ENCODE results near the gene ZBED5.
"Not testable (repeated sequence)": the region's sequence is repeated elsewhere in the genome, so short reads cannot be mapped to it uniquely, and the experiment has no call there.

The ZBED5 gene

GRCh38 chr11:10838083-10838482, 19.8 kb downstream of the ZBED5 start:
- no peak for DNase-seq (ENCODE audit: low read depth)

- DNase-seq (ENCODE audit: low read depth), result not testable (repeated sequence)
Observed at GRCh38 chr11:10836884-10837283, 21.0 kb downstream of the ZBED5 start.

- no peak for DNase-seq (ENCODE audit: low read depth)
Observed at GRCh38 chr11:10829139-10829538, 28.7 kb downstream of the ZBED5 start.

GRCh38 chr11:10828402-10828801, 29.5 kb downstream of the ZBED5 start:
- DNase-seq (ENCODE audit: low read depth), result no peak

GRCh38 chr11:10824888-10825287, 33.0 kb downstream of the ZBED5 start:
- DNase-seq (ENCODE audit: low read depth), result no peak

GRCh38 chr11:10823152-10823579, 34.7 kb downstream of the ZBED5 start:
- DNase-seq (ENCODE audit: low read depth), result no peak

GRCh38 chr11:10822491-10822890, 35.4 kb downstream of the ZBED5 start:
- DNase-seq (ENCODE audit: low read depth), result not testable (repeated sequence)

- DNase-seq (ENCODE audit: low read depth), result no peak
Observed at GRCh38 chr11:10818594-10818993, 39.3 kb downstream of the ZBED5 start.

GRCh38 chr11:10813945-10814344, 43.9 kb downstream of the ZBED5 start:
- no peak for DNase-seq (ENCODE audit: low read depth)

GRCh38 chr11:10809373-10810160, 48.3 kb downstream of the ZBED5 start:
- peak; percentile 27 for DNase-seq (ENCODE audit: low read depth)

GRCh38 chr11:10808553-10809372, 49.1 kb downstream of the ZBED5 start, which contains the start of gene EIF4G2:
TSS of gene EIF4G2 (minus strand) at chr11:10808926.
- DNase-seq (ENCODE audit: low read depth), result peak; percentile 96

GRCh38 chr11:10808235-10808552, 49.7 kb downstream of the ZBED5 start:
- DNase-seq (ENCODE audit: low read depth), result peak; percentile 17

- DNase-seq (ENCODE audit: low read depth), result no peak
Observed at GRCh38 chr11:10807493-10808234, 50.2 kb downstream of the ZBED5 start.

GRCh38 chr11:10806206-10806605, 51.6 kb downstream of the ZBED5 start:
- no peak for DNase-seq (ENCODE audit: low read depth)

- DNase-seq (ENCODE audit: low read depth), result no peak
Observed at GRCh38 chr11:10805741-10806140, 52.1 kb downstream of the ZBED5 start.

GRCh38 chr11:10803676-10804075, 54.2 kb downstream of the ZBED5 start:
- no peak for DNase-seq (ENCODE audit: low read depth)

All from activated gamma-delta T cell treated with anti-CD3 and anti-CD28 coated beads, Interleukin-2, amount 50 U/mL, for 16 hours (primary cell).